ENCODE results near the gene PTPN3. TPM values are rescaled to one million over a fixed set of nuclear protein-coding genes. Genes with fewer than 3 reads are reported as not detected.
A peak's percentile ranks its signal among the peaks of the same experiment; 100 is the strongest.

The PTPN3 gene
- polyA plus RNA-seq, 1 of the 3 experiments (the other 2 are of a cell fraction) = 7.5 TPM

DNA sequence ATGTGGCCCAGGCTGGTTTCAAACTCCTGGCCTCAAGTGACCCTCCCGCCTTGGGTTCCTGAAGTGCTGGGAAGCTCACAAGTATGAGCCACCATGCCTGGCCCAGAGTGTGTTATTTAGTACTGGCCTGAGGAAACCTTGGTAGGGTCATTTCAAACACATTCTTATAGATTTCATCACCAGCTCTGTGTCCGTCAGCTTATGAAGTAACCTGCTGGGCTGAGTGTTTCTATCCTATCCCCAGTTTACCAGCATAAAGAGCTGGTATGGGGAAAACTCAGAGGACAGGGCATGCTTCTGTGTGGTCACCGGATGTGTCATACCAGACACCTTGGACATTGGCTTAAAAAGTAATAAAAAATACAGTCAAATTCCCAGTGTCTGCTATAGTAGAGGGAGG is 45.3 kb downstream of the PTPN3 start:
- Histone ChIP-seq H3K9ac (no peak overlapping the region), H3K9me2 (no peaks in the 10 kb centered on the region), H3K4me3 (ENCODE audit: low read depth in 2 of 2, low read length in 1 of 2) (no peak overlapping the region), H3K4me1 (ENCODE audit: control insufficient read depth in 1 of 2, insufficient read depth in 2 of 2, low read depth in 1 of 2, low read length in 1 of 2) (peaks cover 3 to 42% of the 10 kb centered on the region in 2 experiments; a peak in 2 of 4 replicates), H3K9me3 (no peaks in the 10 kb centered on the region), H3K27me3 (ENCODE audit: insufficient read depth) (no peaks in the 10 kb centered on the region), H3K36me3 (replicated peaks in 1 of 2; ENCODE audit: control insufficient read depth in 1 of 2, insufficient read depth in 2 of 2, low read length in 1 of 2) (peaks cover 0 to 3% of the 10 kb centered on the region in 2 experiments), H3F3A (replicated peaks; ENCODE audit: insufficient read depth) (peaks cover 37% of the 10 kb centered on the region), H4K20me1 (ENCODE audit: insufficient read depth) (peaks cover 9% of the 10 kb centered on the region; the same call in 1 of the 2 replicates), H3K27ac (ENCODE audit: low read depth in 2 of 2, low read length in 1 of 2) (peak overlapping the region in 1 of 2 experiments; percentile 52; a peak in 2 of 4 replicates), H3K4me2 (no peak overlapping the region), H3K79me2 (ENCODE audit: insufficient read depth) (no peaks in the 10 kb centered on the region), H2AFZ (ENCODE audit: low read depth) (no peak overlapping the region)
- ChIA-PET CTCF (interaction anchor here (0.6 to 6.6 kb wide), 4 partner anchors 12 to 269 kb away, joined by 3 to 68 read pairs (median 26); no protein-coding TSS in a partner anchor), POLR2A (no interaction called here)
- WGBS (ENCODE audit: low lambda C conversion rate) = 97% methylated on average over 3 of the region's 3 CpGs
- TF ChIP-seq ELF1 (IDR thresholded peaks at IDR 0.05) (no peak), FOSL2 (IDR thresholded peaks at IDR 0.05; ENCODE audit: borderline replicate concordance, low read depth) (no peak), NFIC (IDR thresholded peaks at IDR 0.05; ENCODE audit: borderline replicate concordance) (no peak), JUND (IDR thresholded peaks at IDR 0.05) (no peak), TEAD4 (IDR thresholded peaks at IDR 0.05; ENCODE audit: borderline replicate concordance, insufficient read depth) (no peak), RCOR1 (IDR thresholded peaks at IDR 0.05; ENCODE audit: low read length) (no peak), RAD21 (IDR thresholded peaks at IDR 0.05; ENCODE audit: low read length) (no peak), RFX5 (IDR thresholded peaks at IDR 0.05; ENCODE audit: low read length) (no peak), TAF1 (IDR thresholded peaks at IDR 0.05; ENCODE audit: borderline replicate concordance, low read depth, low read length) (no peak), NRF1 (IDR thresholded peaks at IDR 0.05; ENCODE audit: low read depth, low read length) (no peak)
- TF ChIP-seq, protein P1, sequence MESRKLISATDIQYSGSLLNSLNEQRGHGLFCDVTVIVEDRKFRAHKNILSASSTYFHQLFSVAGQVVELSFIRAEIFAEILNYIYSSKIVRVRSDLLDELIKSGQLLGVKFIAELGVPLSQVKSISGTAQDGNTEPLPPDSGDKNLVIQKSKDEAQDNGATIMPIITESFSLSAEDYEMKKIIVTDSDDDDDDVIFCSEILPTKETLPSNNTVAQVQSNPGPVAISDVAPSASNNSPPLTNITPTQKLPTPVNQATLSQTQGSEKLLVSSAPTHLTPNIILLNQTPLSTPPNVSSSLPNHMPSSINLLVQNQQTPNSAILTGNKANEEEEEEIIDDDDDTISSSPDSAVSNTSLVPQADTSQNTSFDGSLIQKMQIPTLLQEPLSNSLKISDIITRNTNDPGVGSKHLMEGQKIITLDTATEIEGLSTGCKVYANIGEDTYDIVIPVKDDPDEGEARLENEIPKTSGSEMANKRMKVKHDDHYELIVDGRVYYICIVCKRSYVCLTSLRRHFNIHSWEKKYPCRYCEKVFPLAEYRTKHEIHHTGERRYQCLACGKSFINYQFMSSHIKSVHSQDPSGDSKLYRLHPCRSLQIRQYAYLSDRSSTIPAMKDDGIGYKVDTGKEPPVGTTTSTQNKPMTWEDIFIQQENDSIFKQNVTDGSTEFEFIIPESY (IDR thresholded peaks at IDR 0.05; ENCODE audit: borderline replicate concordance, low read depth) = no peak
- TF ChIP-seq, protein P2, sequence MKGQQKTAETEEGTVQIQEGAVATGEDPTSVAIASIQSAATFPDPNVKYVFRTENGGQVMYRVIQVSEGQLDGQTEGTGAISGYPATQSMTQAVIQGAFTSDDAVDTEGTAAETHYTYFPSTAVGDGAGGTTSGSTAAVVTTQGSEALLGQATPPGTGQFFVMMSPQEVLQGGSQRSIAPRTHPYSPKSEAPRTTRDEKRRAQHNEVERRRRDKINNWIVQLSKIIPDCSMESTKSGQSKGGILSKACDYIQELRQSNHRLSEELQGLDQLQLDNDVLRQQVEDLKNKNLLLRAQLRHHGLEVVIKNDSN (IDR thresholded peaks at IDR 0.05; ENCODE audit: borderline replicate concordance, low read depth) = no peak
- TF ChIP-seq, protein P3, sequence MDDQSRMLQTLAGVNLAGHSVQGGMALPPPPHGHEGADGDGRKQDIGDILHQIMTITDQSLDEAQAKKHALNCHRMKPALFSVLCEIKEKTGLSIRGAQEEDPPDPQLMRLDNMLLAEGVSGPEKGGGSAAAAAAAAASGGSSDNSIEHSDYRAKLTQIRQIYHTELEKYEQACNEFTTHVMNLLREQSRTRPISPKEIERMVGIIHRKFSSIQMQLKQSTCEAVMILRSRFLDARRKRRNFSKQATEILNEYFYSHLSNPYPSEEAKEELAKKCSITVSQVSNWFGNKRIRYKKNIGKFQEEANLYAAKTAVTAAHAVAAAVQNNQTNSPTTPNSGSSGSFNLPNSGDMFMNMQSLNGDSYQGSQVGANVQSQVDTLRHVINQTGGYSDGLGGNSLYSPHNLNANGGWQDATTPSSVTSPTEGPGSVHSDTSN (IDR thresholded peaks at IDR 0.05) = no peak
- DNase-seq = no peak

DNA sequence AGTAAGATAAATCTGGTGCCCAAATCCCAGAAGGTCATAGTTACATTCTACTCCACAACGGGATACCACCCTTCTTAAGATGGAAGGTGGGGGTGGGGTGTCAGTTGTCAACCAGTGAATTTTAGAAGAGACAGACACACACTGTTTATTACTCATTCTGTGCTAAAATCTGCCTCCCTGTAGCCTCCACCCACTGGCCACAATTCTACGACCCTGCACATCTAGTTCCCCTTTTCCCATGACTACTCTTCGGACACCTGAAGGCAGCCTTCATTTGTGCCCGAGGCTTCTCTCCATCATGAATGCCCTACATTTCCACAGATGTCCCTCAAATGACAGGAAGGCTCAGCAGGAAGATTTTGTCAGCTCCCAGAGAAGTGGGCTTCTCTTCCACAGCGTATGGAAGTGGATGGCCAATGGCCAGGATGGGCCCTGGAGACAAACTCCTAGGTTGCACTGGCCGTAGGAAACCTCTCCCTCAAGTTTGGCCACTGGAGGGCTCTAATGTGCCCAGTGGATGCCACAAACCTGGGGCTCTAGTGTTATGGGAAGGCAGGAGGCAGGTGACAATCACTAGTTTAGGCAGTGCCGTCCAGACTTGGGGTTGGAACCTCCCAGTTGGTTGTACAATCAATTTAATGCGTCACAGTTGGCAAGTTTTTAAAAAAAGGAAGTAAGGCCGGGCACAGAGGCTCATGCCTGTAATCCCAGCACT is 46.6 kb downstream of the PTPN3 start:
- WGBS (ENCODE audit: low lambda C conversion rate) = 93% methylated on average over 9 of the region's 9 CpGs
- CTCF ChIA-PET = interaction anchor here (0.9 to 6.6 kb wide), 5 partner anchors 10 to 23 kb away, joined by 3 to 68 read pairs (median 41); no protein-coding TSS in a partner anchor

More for the DNA sequence above, 46.6 kb downstream of the PTPN3 start:
- no peaks in the 10 kb centered on the region for H3K9me2 ChIP-seq
- no peaks in the 10 kb centered on the region for H3K27me3 ChIP-seq (ENCODE audit: insufficient read depth)
- no peak overlapping the region for H2AFZ ChIP-seq (ENCODE audit: low read depth)
- peaks cover 9% of the 10 kb centered on the region; the same call in 1 of the 2 replicates for H4K20me1 ChIP-seq (ENCODE audit: insufficient read depth)
- H3K4me2 ChIP-seq = no peak overlapping the region
- TF ChIP-seq RAD21 (IDR thresholded peaks at IDR 0.05; ENCODE audit: low read length) = peak; percentile 12; the same call in 1 of the 2 replicates
- TF ChIP-seq EZH2phosphoT487 (IDR thresholded peaks at IDR 0.05; ENCODE audit: borderline replicate concordance, low read depth) = no peak
- H3K4me1 ChIP-seq (ENCODE audit: control insufficient read depth in 1 of 2, insufficient read depth in 2 of 2, low read depth in 1 of 2, low read length in 1 of 2) = peaks cover 3 to 45% of the 10 kb centered on the region in 2 experiments; a peak in 2 of 4 replicates
- peaks cover 45% of the 10 kb centered on the region for H3F3A ChIP-seq (replicated peaks; ENCODE audit: insufficient read depth)
- no peak overlapping the region for H3K27ac ChIP-seq (ENCODE audit: low read depth in 2 of 2, low read length in 1 of 2)
- no peaks in the 10 kb centered on the region for H3K9me3 ChIP-seq
- no peaks in the 10 kb centered on the region for H3K79me2 ChIP-seq (ENCODE audit: insufficient read depth)
- POLR2A ChIA-PET = no interaction called here
- H3K9ac ChIP-seq = no peak overlapping the region
- DNase-seq = no peak
- no peak overlapping the region for H3K4me3 ChIP-seq (ENCODE audit: low read depth in 2 of 2, low read length in 1 of 2)
- peaks cover 0 to 3% of the 10 kb centered on the region in 2 experiments for H3K36me3 ChIP-seq (replicated peaks in 1 of 2; ENCODE audit: control insufficient read depth in 1 of 2, insufficient read depth in 2 of 2, low read length in 1 of 2)
